Stromal cell of bone marrow (primary cell): Measurements from ENCODE around the gene UHRF2.
A peak's percentile ranks its signal among the peaks of the same experiment; 100 is the strongest.
"Not testable (repeated sequence)": the region's sequence is repeated elsewhere in the genome, so short reads cannot be mapped to it uniquely, and the experiment has no call there.

Experiments used
- DNase-seq: peaks from one replicate; pipeline ENCODE4 v3.0.0-alpha.2; 2012; ENCODE audit warnings: low read depth

UHRF2 gene, protein sequence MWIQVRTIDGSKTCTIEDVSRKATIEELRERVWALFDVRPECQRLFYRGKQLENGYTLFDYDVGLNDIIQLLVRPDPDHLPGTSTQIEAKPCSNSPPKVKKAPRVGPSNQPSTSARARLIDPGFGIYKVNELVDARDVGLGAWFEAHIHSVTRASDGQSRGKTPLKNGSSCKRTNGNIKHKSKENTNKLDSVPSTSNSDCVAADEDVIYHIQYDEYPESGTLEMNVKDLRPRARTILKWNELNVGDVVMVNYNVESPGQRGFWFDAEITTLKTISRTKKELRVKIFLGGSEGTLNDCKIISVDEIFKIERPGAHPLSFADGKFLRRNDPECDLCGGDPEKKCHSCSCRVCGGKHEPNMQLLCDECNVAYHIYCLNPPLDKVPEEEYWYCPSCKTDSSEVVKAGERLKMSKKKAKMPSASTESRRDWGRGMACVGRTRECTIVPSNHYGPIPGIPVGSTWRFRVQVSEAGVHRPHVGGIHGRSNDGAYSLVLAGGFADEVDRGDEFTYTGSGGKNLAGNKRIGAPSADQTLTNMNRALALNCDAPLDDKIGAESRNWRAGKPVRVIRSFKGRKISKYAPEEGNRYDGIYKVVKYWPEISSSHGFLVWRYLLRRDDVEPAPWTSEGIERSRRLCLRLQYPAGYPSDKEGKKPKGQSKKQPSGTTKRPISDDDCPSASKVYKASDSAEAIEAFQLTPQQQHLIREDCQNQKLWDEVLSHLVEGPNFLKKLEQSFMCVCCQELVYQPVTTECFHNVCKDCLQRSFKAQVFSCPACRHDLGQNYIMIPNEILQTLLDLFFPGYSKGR

GRCh38 chr9:6412487-6413364, at the start of gene UHRF2:
Gene UHRF2 (plus strand): TSS chr9:6413199. CDS start chr9:6413491, 292 bp downstream.
- peak; percentile 95 for DNase-seq

DNA sequence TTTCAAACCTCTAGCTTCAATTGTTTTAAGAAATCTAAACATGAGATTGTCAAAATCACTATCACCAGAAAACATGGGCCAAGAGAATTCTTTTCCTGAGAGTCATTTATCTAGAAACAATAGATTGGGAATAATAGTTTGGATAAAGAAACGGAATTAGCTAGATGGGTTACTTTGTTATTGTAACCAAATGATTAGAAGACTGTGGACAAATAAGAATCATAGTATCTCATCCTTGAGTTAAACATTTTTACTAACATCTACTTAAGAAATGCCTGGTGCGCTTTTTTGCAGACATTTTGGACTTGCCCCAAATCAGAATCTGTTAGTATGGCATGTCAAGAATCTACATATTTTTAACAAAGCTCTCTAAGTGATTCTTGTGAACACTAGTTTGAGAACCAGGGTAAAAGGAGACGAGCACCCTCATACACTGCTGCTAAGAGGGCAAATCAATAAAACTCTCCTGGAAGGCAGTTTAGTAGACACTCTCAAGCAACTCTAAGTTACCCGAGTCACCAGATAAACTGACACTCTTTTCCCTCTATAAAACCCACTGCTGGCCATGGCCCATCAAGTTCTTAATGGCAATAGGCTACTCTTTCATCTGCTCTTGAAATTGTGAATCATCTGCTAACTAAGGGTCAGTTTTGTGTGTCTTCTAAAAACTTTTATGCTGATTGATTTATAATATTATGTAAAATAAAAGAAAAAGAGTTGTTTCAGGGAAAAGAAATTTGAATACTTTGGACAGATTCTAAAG, 45.7 kb upstream of the UHRF2 start:
- no peak for DNase-seq

- DNase-seq, result no peak
Observed at GRCh38 chr9:6368831-6369230, 44.2 kb upstream of the UHRF2 start.

DNA sequence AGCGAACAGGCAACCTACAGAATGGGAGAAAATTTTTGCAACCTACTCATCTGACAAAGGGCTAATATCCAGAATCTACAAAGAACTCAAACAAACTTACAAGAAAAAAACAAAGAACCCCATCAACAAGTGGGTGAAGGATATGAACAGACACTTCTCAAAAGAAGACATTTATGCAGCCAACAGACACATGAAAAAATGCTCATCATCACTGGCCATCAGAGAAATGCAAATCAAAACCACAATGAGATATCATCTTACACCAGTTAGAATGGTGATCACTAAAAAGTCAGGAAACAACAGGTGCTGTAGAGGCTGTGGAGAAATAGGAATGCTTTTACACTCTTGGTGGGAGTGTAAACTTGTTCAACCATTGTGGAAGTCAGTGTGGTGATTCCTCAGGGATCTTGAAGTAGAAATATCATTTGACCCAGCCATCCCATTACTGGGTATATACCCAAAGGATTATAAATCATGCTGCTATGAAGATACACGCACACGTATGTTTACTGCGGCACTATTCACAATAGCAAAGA, 31.5 kb upstream of the UHRF2 start:
- DNase-seq, result not testable (repeated sequence)

- DNase-seq, result no peak
Observed at GRCh38 chr9:6382681-6383080, 30.3 kb upstream of the UHRF2 start.

DNA sequence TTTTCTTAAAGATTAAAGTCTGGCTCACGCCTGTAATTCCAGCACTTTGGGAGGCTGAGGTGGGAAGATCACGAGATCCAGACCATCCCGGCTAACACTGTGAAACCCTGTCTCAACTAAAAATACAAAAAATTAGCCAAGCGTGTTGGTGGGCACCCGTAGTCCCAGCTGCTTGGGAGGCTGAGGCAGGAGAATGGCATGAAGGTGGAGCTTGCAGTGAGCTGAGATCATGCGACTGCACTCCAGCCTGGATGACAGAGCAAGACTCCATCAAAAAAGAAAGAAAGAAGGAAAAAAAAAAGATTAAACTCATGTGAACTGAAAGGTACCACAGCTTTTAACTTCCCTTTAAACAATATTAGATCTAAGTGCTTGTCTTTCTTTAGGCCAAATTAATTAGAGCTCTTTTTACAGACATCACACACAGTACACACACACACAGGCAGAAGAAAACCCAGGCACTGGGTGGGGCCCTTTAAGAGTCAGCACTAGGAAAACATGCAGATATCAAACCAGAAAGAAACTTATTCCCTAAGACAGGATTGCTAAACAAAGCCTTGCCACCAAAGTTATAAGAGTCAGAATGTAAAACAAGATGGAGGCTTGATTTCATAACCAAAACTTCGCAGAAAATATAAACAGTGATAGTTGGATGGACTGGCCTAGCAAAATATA, 29.3 kb upstream of the UHRF2 start:
- DNase-seq, result peak; percentile 76

DNA sequence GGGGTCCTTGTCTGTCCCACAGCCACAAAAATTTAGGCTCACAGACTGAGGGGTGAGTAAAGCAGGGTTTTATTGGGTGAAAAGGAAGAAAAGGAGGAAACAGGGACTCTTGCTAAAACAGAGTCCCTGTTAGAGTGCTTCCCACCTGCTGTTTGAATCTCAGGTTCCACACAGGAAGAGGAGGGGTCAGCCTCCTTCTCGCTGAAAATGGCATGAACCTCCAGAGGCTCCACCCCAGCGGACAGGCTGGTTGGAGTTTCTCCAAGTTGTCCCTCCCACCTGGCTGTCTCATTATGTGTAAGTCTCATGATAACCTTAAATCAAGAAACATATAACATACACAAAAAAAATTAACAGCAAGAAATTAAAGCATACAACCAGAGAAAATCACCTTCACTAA, 28.3 kb upstream of the UHRF2 start:
- DNase-seq, result no peak

DNA sequence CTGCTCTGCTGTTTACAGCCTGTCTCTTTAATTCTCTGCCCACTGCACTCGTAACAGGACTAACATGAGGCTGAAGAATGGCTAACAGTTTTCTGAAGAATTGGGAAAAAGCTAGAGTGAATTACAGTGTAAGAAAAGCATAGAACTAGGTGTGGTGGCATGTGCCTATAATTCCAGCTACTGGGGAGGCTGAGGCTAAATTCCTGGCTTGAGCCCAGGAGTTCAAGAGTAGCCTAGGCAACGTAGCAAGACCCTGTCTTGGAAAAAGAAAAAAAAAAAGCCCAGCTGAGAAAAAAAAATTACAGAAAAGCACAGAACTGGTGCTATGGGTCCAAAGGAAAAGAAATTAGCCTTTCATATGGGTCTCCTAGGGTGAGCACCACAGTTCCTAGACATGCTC, 13.9 kb upstream of the UHRF2 start:
- DNase-seq, result no peak

- DNase-seq, result no peak
Observed at GRCh38 chr9:6405371-6405770, 7.6 kb upstream of the UHRF2 start.

- no peak for DNase-seq
Observed at GRCh38 chr9:6407778-6408177, 5.2 kb upstream of the UHRF2 start.

DNA sequence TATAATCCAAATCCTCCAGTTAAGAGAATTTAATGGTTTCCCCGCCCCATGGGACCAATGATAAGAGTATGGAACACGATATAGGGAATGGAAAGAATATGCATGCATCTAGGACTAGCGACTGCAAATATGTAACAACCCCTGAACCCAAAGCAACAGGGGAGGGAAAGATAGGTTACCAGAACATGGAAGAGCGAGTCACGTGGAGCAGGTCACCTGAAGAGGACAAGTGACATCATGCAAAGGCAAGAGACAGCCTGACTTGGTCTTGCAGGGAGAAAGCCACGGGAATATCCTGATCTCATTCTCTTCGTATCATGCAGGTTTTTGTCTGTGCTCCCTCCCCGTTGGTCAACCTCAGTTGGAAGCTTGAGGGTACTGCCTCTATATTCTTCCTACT, 4.7 kb upstream of the UHRF2 start:
- DNase-seq, result no peak

- DNase-seq, result no peak
Observed at GRCh38 chr9:6409811-6410210, 3.2 kb upstream of the UHRF2 start.

- DNase-seq, result no peak
Observed at GRCh38 chr9:6410633-6411032, 2.4 kb upstream of the UHRF2 start.

GRCh38 chr9:6413365-6414246, 607 bp downstream of the UHRF2 start:
- DNase-seq, result no peak

DNA sequence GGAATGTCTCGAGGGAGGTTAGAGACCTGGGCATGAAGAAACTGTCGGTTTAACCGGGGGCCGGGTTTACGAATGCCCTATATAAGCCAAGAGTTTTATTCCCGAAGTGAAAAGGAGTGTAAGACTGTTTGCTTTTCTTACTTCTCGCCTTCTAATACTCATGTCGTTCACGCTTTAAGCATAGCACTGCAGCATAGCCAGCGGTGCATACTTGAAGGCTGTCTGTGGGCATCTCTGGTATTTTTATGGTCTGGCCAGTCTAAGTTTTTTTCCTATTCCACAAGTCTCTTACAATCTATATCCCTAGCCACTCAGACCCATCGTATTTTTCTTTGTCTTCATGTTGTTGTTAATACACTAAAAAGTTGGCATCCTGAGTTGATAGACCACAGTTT, 1.2 kb downstream of the UHRF2 start:
- no peak for DNase-seq

GRCh38 chr9:6415266-6415665, 2.3 kb downstream of the UHRF2 start:
- no peak for DNase-seq

GRCh38 chr9:6417186-6417585, 4.2 kb downstream of the UHRF2 start:
- DNase-seq, result no peak

DNA sequence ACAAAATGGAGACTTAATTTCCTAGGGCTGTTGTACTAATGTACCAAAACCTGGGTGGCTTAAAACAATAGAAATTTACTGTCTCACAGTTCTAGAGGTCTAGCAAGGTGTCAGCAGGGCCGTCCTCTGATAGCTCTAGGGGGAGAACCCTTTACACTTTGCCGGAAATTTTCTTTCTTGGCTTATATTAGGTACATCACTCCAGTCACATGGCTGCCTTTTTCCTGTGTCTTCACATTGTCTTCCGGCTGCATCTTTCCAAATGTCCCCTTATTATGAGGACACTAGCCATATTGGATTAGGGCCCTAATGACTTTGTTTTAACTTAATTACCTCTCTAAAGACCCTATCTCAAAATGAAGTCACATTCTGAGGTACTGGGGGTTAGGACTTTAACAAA, 5.8 kb downstream of the UHRF2 start:
- no peak for DNase-seq

DNA sequence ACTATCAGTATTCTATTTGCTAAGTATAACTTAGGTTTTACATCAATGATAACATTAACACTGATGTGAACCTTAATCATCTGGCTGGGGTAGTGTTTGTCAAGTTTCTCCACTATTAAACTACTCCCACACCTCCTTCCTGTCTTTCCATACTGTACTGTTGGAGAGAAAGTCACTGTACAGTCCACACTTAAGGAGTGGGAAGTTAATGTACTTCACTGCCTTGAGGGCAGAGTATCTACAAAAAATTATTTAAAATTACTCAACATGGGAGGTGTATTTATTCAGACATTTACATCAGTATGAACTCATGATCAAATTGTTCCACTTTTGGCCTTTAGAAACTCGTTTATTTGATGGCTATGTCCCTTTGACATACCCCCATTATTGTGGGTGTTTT, 11.9 kb downstream of the UHRF2 start:
- no peak for DNase-seq

DNA sequence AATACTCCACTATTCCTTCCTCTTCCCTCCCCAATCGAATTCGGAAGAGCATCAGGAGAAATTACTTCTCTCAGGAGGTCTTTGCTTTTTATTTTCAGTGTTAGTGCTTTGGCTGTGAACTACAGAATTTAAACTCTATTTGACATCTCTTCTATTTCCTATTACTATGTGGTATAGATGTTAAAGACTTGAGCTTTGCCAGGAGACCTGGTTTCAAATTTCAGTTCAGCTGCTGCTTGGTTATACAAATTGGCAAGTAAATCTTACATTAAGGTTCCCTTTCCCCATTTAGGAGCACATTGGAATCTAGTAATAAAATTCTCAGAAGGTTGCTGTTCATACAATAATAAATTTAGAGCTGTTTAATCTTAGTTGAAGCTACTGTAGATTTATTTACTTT, 13.1 kb downstream of the UHRF2 start:
- no peak for DNase-seq
